Tibial artery (tissue), 4 donors: ENCODE data around the gene SIL1.

ENCODE experiments used
- DNase-seq, 2 donors: peaks; one replicate each; pipeline ENCODE4 v3.0.0-alpha.2; 2019
- H3K27ac ChIP-seq, 2 donors: fragments of 200-600 bp; sonication (generic) in 1 of 2; 1 replicate in 1 of 2; 2 replicates in 1 of 2; pipeline ENCODE4 v1.5.1; 2018 to 2019; ENCODE audit warnings: mild to moderate bottlenecking in 1 of 2
- H3K27me3 ChIP-seq, 2 donors: fragments of 200-600 bp; sonication (generic) in 1 of 2; one replicate each; pipeline versions ENCODE4 v1.5.1 to v1.6.0; 2016 to 2019
- H3K36me3 ChIP-seq, 3 donors: fragments of 200-600 bp; sonication (generic) in 2 of 3; one replicate each; pipeline ENCODE4 v1.5.1; 2016 to 2019; ENCODE audit warnings: mild to moderate bottlenecking in 2 of 3
- H3K4me1 ChIP-seq, 4 donors: fragments of 200-600 bp; sonication (generic) in 2 of 4; 1 replicate in 3 of 4; 2 replicates in 1 of 4; pipeline ENCODE4 v1.5.1; 2016 to 2019
- H3K4me3 ChIP-seq, 2 donors: fragments of 200-600 bp; sonication (generic) in 1 of 2; 1 replicate in 1 of 2; 2 replicates in 1 of 2; pipeline ENCODE4 v1.5.1; 2018 to 2019; ENCODE audit warnings: mild to moderate bottlenecking in 2 of 2
- H3K9me3 ChIP-seq, 3 donors: fragments of 200-600 bp; sonication (generic) in 1 of 3; one replicate each; pipeline ENCODE4 v1.5.1; 2016 to 2019
- intact Hi-C: fragments of 100-400 bp; cut with DNase I; formaldehyde crosslinking; loops from one replicate; pipeline ENCODE4 v1.15.0; 2023; ENCODE audit warnings: low total_unique reads
- TF ChIP-seq, protein P1 (sequence below), 2 experiments: fragments of 200-600 bp in 1 of 2; fragments of 450-650 bp in 1 of 2; IDR thresholded peaks; one replicate each; pipeline ENCODE4 v1.5.1; 2017 to 2019; ENCODE audit warnings: antibody characterized with exemption in 2 of 2, mild to moderate bottlenecking in 1 of 2, moderate library complexity in 1 of 2

SIL1 gene

DNA sequence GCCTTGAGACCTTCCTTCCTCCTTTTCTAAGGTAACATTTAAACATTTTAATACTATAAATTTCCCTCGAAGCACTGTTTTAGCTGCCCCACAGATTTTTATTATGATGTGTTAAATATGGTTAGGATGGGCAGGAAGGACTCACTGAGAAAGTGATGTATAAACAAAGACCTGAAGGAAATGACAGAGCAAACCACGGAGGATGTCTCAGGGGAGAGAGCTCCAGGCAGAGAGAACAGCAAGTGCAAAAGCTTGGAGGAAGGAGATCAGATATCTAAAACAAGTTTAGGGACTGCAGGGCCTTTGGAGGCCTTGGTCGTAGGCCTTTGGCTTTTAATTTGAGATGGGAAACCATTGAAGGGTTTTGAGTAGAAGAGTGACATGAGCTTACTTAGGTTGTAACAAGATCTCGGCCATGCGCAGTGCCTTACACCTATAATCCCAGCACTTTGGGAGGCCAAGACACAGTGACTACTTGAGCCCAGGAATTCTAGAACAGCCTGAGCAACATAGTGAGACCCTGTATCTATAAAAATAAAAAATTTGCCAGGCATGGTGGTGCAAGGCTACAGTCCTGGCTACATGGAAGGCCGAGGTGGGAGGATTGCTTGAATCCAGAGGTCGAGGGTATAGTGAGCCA, 287.5 kb downstream of the SIL1 start:
- intact Hi-C loops: no loop called here
- H3K27ac ChIP-seq: no peak overlapping the region
- TF ChIP-seq, protein P1, sequence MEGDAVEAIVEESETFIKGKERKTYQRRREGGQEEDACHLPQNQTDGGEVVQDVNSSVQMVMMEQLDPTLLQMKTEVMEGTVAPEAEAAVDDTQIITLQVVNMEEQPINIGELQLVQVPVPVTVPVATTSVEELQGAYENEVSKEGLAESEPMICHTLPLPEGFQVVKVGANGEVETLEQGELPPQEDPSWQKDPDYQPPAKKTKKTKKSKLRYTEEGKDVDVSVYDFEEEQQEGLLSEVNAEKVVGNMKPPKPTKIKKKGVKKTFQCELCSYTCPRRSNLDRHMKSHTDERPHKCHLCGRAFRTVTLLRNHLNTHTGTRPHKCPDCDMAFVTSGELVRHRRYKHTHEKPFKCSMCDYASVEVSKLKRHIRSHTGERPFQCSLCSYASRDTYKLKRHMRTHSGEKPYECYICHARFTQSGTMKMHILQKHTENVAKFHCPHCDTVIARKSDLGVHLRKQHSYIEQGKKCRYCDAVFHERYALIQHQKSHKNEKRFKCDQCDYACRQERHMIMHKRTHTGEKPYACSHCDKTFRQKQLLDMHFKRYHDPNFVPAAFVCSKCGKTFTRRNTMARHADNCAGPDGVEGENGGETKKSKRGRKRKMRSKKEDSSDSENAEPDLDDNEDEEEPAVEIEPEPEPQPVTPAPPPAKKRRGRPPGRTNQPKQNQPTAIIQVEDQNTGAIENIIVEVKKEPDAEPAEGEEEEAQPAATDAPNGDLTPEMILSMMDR (IDR thresholded peaks at IDR 0.05): no peak
- no peaks in the 10 kb centered on the region for H3K27me3 ChIP-seq
- no peaks in the 10 kb centered on the region for H3K9me3 ChIP-seq
- DNase-seq: no peak
- H3K4me3 ChIP-seq: no peak overlapping the region
- H3K36me3 ChIP-seq: peaks cover 8 to 43% (median 37%) of the 10 kb centered on the region in 3 donors
- peaks cover 0 to 31% (median 13%) of the 10 kb centered on the region in 4 donors for H3K4me1 ChIP-seq

DNA sequence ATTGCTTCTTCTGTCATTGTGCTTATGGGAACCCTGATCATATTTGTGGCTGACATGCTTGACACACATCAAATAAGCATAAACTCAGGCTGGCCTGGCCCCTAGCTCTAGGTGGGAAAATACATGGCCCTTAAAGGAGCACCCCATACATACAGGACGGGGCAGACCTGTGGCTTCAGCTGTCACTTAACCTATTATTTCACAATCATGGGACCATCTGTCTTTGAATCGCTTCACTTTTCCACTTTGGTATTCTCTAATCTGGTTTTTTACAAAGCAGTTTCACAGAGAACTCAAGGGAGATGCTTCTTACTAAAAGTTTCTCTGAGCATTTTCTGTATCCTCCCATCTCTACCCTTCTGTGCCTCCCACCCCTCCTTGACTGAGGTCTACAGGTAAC, 288.4 kb downstream of the SIL1 start:
- H3K4me3 ChIP-seq: no peak overlapping the region
- intact Hi-C loops: no loop called here
- H3K27ac ChIP-seq: no peak overlapping the region
- H3K36me3 ChIP-seq: peaks cover 11 to 48% (median 42%) of the 10 kb centered on the region in 3 donors
- no peaks in the 10 kb centered on the region for H3K27me3 ChIP-seq
- DNase-seq: no peak
- TF ChIP-seq, protein P1 (IDR thresholded peaks at IDR 0.05): no peak
- H3K4me1 ChIP-seq: peaks cover 0 to 31% (median 13%) of the 10 kb centered on the region in 4 donors
- H3K9me3 ChIP-seq: no peaks in the 10 kb centered on the region

DNA sequence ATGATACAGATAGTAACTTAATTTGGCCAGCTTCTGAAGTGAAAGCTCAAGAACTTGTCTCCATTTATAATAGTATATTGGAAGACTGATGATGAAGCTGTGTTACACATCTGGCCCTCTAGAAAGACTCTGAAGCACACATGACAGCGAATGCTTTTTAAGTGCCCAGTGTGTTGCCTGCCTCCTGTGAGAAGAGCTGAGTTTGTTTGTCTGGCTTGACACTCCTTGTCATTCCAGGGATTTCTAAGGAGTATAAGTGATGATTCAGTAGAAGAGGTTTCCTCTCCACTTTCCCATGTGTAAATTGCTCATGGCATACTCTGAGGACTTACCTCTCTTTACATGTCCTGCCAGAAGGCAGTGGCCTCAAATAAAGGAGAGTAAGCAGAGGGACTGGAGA, 292.6 kb downstream of the SIL1 start:
- no peaks in the 10 kb centered on the region for H3K9me3 ChIP-seq
- DNase-seq: no peak
- H3K4me3 ChIP-seq: no peak overlapping the region
- H3K36me3 ChIP-seq: peaks cover 16 to 68% (median 55%) of the 10 kb centered on the region in 3 donors
- TF ChIP-seq, protein P1 (IDR thresholded peaks at IDR 0.05): no peak
- H3K27ac ChIP-seq: no peak overlapping the region
- intact Hi-C loops: no loop called here
- H3K27me3 ChIP-seq: no peaks in the 10 kb centered on the region
- peaks cover 0 to 14% (median 5%) of the 10 kb centered on the region in 4 donors for H3K4me1 ChIP-seq

DNA sequence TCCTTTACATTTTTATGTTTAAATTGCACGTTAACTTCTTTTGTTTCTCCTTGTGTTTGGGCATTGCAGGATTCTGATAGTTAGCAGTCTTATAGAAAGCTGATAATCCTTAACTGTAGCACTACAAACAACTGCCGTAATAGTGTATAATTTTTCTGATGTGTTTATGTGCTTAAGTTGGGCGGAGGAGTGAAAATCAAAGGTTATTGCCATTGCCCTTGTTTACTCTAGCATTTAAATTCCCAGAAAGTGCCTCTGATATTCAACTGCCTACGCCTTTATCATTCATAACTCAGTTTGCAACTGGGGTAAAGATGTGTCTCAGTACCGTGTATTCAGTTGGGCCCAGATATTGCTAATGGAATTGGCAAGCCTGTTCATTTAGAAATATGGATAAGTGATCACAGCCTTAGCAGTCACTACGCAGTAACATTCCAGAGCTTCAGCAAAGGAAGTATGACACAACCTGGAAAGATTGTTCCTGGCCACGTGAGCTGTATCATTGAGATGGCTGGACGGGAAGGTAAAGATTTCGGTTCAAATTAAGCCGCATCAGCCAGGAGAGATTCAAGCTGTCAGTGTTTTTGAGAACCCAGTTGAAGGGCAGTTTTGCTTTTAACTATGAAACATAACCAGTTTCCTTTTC, 294.9 kb downstream of the SIL1 start:
- peaks cover 0 to 4% (median 1%) of the 10 kb centered on the region in 4 donors for H3K4me1 ChIP-seq
- intact Hi-C loops: no loop called here
- H3K4me3 ChIP-seq: no peak overlapping the region
- H3K27ac ChIP-seq: no peak overlapping the region
- peaks cover 16 to 71% (median 49%) of the 10 kb centered on the region in 3 donors for H3K36me3 ChIP-seq
- H3K9me3 ChIP-seq: no peaks in the 10 kb centered on the region
- TF ChIP-seq, protein P1 (IDR thresholded peaks at IDR 0.05): no peak
- no peaks in the 10 kb centered on the region for H3K27me3 ChIP-seq
- DNase-seq: no peak

DNA sequence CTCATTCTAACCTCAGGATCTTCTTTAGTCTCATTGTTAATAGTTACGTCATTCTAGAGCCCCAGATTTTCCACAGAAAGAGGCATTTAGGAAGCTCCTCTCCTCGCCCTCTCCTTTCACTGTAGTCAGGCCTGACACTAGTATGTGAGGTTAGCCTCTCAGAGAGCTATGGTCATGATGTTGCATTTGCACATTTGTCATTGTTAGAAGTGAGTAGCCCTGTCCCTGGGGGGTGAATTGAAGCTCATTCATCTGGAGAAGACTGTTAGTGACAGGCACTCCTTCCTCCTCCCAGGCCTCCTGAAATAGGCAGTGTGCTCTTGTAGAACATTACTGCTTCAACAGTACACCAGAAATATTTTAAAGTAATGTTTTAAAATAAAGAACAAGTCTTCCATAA, 296.5 kb downstream of the SIL1 start:
- TF ChIP-seq, protein P1 (IDR thresholded peaks at IDR 0.05): no peak
- no peaks in the 10 kb centered on the region for H3K27me3 ChIP-seq
- intact Hi-C loops: no loop called here
- peaks cover 0 to 9% (median 0%) of the 10 kb centered on the region in 4 donors for H3K4me1 ChIP-seq
- peaks cover 16 to 55% (median 35%) of the 10 kb centered on the region in 3 donors for H3K36me3 ChIP-seq
- H3K9me3 ChIP-seq: no peaks in the 10 kb centered on the region
- no peak overlapping the region for H3K4me3 ChIP-seq
- no peak overlapping the region for H3K27ac ChIP-seq
- no peak for DNase-seq
